HepG2 (cell line): ENCODE data around the gene PRKCB. TPM values are rescaled to one million over a fixed set of nuclear protein-coding genes. Genes with fewer than 3 reads are reported as not detected.

Experiments used
- ATF3 ChIP-seq: sonication (generic); formaldehyde crosslinking; IDR thresholded peaks from 2 replicates; pipeline ENCODE4 v1.4.0; 2020; ENCODE audit warnings: missing genetic modification reagents
- ATF7 ChIP-seq, 2 experiments: fragments of 450-650 bp in 1 of 2; sonication (generic) in 1 of 2; formaldehyde crosslinking in 1 of 2; IDR thresholded peaks; 2 replicates each; pipeline versions ENCODE4 v1.4.0 to v1.6.1; 2016 to 2020; ENCODE audit warnings: antibody characterized with exemption in 1 of 2, mild to moderate bottlenecking in 1 of 2, missing genetic modification reagents in 1 of 2
- GMEB1 ChIP-seq: sonication (generic); formaldehyde crosslinking; IDR thresholded peaks from 2 replicates; pipeline ENCODE4 v1.5.1; 2020; ENCODE audit warnings: missing genetic modification reagents, mild to moderate bottlenecking, borderline replicate concordance
- MIER3 ChIP-seq: IDR thresholded peaks from 2 replicates; pipeline ENCODE4 v1.6.1; 2016; ENCODE audit warnings: missing compliant biosample characterization, borderline replicate concordance
- MLXIP ChIP-seq: sonication (generic); formaldehyde crosslinking; IDR thresholded peaks from 2 replicates; pipeline ENCODE4 v1.9.0; 2021; ENCODE audit warnings: missing genetic modification reagents, borderline replicate concordance
- NR3C1 ChIP-seq: sonication (generic); formaldehyde crosslinking; IDR thresholded peaks from 2 replicates; pipeline ENCODE4 v1.4.0; 2020; ENCODE audit warnings: missing genetic modification reagents
- SATB2 ChIP-seq: sonication (generic); formaldehyde crosslinking; IDR thresholded peaks from 2 replicates; pipeline ENCODE4 v1.5.0; 2020; ENCODE audit warnings: missing genetic modification reagents
- SIN3A ChIP-seq: IDR thresholded peaks from 2 replicates; pipeline ENCODE4 v1.6.1; 2011; ENCODE audit warnings: low read depth, mild to moderate bottlenecking, control low read depth, low read length, borderline replicate concordance
- SYNCRIP ChIP-seq: fragments of 200-400 bp; formaldehyde crosslinking; IDR thresholded peaks from 2 replicates; pipeline ENCODE4 v1.6.1; 2018; ENCODE audit warnings: mild to moderate bottlenecking, low read depth, low read length; ENCODE audit not compliant: insufficient read depth
- UBTF ChIP-seq: sonication (generic); formaldehyde crosslinking; IDR thresholded peaks from 2 replicates; pipeline ENCODE4 v1.4.0; 2020; ENCODE audit warnings: mild to moderate bottlenecking, missing genetic modification reagents
- WIZ ChIP-seq: sonication (generic); formaldehyde crosslinking; IDR thresholded peaks from 2 replicates; pipeline ENCODE4 v1.5.1; 2020; ENCODE audit warnings: mild to moderate bottlenecking, missing genetic modification reagents
- XBP1 ChIP-seq: sonication (generic); formaldehyde crosslinking; IDR thresholded peaks from 2 replicates; pipeline ENCODE4 v1.5.0; 2020; ENCODE audit warnings: missing genetic modification reagents
- ZNF225 ChIP-seq: sonication (generic); formaldehyde crosslinking; IDR thresholded peaks from 2 replicates; pipeline ENCODE4 v1.4.0; 2020; ENCODE audit warnings: mild to moderate bottlenecking, missing genetic modification reagents
- ZNF660 ChIP-seq: sonication (generic); formaldehyde crosslinking; IDR thresholded peaks from 2 replicates; pipeline ENCODE4 v1.5.1; 2020; ENCODE audit warnings: mild to moderate bottlenecking, low read depth, missing genetic modification reagents, borderline replicate concordance
- polyA plus RNA-seq, 8 experiments: library from polyadenylated mRNA; depleted of rRNA in 3 of 8; stranded (reverse) in 7 of 8; unstranded in 1 of 8; fragments of >200 nt; fragmentation: Illumina TruSeq in 4 of 8; extraction: Trizol in 4 of 8; gene quantifications; 2 replicates each; pipeline versions ENCODE4 v1.2.1 to v1.2.3, GENCODE V29; 2011 to 2016; ENCODE audit warnings: low read depth in 4 of 8, missing spikeins in 1 of 8, mixed read lengths in 1 of 8; ENCODE audit not compliant: insufficient read depth in 1 of 8
- total RNA-seq, 5 experiments: library from RNA; depleted of rRNA; stranded (reverse); fragments of >200 nt; fragmentation: Illumina TruSeq; extraction: Trizol; gene quantifications; 2 replicates each; pipeline ENCODE4 v1.2.3, GENCODE V29; 2016; ENCODE audit warnings: low read depth in 1 of 5
- TF ChIP-seq, protein P1 (sequence below): IDR thresholded peaks from 2 replicates; pipeline ENCODE4 v1.6.1; 2018; ENCODE audit warnings: missing genetic modification reagents
- TF ChIP-seq, protein P2 (sequence below): sonication (generic); formaldehyde crosslinking; IDR thresholded peaks from 2 replicates; pipeline ENCODE4 v1.4.0; 2020; ENCODE audit warnings: missing genetic modification reagents

Gene PRKCB
- total and polyA plus RNA-seq, 2 of the 13 experiments (the other 11 are each of a cell fraction or from before 2014, with no cell fraction given): 0.01 TPM; not detected in 1

DNA sequence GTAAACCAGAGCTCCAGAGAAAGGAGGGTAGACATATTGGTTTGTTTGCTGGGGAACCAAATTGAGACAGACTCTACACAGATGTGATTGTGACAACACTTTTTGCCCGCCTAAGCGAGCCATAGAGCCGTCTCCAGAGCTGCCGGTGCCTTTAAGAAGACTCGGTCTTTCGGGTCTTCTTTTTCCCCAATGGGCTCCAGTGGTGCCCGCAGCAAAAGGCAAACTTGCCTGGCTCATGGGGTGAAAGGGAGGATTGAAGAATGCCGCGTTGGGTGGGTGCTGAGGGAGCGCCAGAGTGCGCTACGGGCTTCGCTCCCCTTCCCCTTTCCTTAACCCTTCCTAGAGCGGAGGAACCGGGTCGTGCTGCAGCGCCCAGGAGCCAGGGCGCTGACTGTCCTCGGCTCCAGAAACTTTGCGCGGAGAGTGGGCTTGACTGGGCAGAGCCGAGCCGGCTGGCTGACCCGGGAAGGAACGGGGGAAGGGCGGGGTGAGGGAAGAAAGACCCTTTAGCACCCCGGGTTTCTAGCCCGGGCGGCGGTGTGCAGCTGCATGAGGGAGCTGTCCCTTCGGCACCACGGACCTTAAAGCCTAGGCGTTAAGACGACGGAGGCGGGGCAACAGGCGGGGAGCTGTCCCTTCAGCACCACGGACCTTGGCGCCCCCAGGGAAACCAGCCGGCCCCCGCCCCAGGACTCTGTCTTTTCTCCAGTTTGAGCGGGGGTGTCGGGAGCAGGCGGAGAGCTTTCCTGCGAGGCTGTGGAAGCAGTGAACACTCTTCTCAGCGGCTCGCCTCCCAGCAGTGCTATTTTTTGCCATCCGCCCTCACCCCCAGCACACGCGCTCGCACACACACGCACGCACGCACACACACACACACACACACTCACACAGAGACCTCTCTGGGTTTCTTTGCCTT, 419.9 kb downstream of the PRKCB start, which contains the start of gene CACNG3 (continued):
- TF ChIP-seq MLXIP (CRISPR knock-in tag) (no peak), ATF7 (IDR thresholded peaks at IDR 0.05) (no peak), ATF7 (CRISPR knock-in tag; IDR thresholded peaks at IDR 0.05) (no peak), SIN3A (no peak), ATF3 (CRISPR knock-in tag) (no peak), XBP1 (CRISPR knock-in tag) (no peak), WIZ (peak; percentile 89; the same call in 1 of the 2 replicates), MIER3 (CRISPR knock-in tag) (no peak), NR3C1 (CRISPR knock-in tag) (no peak), ZNF660 (CRISPR knock-in tag) (no peak), GMEB1 (CRISPR knock-in tag) (no peak), ZNF225 (CRISPR knock-in tag) (no peak), UBTF (CRISPR knock-in tag) (no peak), SATB2 (CRISPR knock-in tag) (0 out of 2 replicates have a peak, but pooled peaks have one; percentile 30), SYNCRIP (no peak)
- TF ChIP-seq, protein P1, sequence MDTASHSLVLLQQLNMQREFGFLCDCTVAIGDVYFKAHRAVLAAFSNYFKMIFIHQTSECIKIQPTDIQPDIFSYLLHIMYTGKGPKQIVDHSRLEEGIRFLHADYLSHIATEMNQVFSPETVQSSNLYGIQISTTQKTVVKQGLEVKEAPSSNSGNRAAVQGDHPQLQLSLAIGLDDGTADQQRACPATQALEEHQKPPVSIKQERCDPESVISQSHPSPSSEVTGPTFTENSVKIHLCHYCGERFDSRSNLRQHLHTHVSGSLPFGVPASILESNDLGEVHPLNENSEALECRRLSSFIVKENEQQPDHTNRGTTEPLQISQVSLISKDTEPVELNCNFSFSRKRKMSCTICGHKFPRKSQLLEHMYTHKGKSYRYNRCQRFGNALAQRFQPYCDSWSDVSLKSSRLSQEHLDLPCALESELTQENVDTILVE (CRISPR knock-in tag): no peak
- TF ChIP-seq, protein P2, sequence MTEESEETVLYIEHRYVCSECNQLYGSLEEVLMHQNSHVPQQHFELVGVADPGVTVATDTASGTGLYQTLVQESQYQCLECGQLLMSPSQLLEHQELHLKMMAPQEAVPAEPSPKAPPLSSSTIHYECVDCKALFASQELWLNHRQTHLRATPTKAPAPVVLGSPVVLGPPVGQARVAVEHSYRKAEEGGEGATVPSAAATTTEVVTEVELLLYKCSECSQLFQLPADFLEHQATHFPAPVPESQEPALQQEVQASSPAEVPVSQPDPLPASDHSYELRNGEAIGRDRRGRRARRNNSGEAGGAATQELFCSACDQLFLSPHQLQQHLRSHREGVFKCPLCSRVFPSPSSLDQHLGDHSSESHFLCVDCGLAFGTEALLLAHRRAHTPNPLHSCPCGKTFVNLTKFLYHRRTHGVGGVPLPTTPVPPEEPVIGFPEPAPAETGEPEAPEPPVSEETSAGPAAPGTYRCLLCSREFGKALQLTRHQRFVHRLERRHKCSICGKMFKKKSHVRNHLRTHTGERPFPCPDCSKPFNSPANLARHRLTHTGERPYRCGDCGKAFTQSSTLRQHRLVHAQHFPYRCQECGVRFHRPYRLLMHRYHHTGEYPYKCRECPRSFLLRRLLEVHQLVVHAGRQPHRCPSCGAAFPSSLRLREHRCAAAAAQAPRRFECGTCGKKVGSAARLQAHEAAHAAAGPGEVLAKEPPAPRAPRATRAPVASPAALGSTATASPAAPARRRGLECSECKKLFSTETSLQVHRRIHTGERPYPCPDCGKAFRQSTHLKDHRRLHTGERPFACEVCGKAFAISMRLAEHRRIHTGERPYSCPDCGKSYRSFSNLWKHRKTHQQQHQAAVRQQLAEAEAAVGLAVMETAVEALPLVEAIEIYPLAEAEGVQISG (CRISPR knock-in tag): 0 out of 2 replicates have a peak, but pooled peaks have one; percentile 25
